ENCODE results near the gene PROB1.

- TF ChIP-seq EZH2phosphoT487 (IDR thresholded peaks at IDR 0.05; ENCODE audit: insufficient read depth, low read depth) (no peak), EZH2 (IDR thresholded peaks at IDR 0.05; ENCODE audit: insufficient read depth, poor library complexity, severe bottlenecking) (no peak)
These were observed 8.5 kb upstream of the PROB1 start for GRCh38 chr5:139403418-139403786.
